GM18498 (cell line): ENCODE data around the gene SLC35A2.
A peak's percentile ranks its signal among the peaks of the same experiment; 100 is the strongest.

Source experiments
- ATAC-seq: cut with Tn5 transposase; IDR thresholded peaks from one replicate; pipeline ENCODE4 v1.9.1; 2021; ENCODE audit warnings: mild to moderate bottlenecking, moderate library complexity; ENCODE audit not compliant: unreplicated experiment

Gene SLC35A2

DNA sequence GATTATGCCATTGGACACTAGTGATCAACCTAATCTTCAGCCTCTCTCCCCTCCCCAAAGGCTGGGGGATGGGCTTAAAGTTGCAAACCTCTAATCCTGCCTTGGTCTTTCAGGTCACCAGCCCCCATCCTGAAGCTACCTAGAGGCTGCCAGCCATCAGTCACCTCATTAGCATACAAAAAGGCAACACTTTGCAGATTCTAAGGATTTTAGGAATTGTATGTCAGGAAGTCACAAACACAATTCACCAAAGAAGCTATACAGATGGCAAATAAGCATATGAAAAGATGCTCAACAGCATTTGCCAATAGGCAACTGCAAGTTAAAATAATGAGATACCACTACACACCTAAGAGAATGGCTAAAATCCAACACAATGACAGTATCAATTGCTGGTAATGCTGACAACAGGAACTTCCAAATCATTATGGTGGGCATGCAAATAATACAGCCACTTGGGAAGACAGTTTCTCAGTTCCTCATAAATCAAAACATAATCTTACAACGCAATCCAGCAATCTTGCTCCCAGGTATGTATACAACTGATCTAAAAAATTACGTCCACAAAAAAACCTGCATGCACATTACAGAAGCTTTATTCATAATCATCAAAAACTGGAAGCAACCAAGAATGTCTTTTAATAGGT is 16.4 kb upstream of the SLC35A2 start:
- no peak for ATAC-seq

DNA sequence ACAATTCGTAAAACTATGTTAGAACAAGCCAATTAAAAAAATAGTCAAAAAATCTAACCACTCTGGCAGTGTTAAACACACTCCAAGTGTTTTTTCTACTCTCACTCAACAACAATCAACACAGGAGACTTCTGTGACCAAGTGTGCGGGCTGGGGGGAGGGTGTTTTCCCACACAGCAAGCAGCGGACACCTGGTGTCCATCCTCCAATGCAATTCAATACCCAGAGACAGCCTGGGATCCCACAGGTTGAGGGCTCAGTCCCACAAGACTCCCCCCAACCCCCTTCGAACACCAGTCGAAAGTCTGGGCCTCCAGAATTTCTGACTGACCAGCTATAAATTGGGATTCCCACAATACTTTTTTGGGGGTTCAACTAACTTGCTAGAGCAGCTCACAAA is 15.7 kb upstream of the SLC35A2 start:
- ATAC-seq: no peak

DNA sequence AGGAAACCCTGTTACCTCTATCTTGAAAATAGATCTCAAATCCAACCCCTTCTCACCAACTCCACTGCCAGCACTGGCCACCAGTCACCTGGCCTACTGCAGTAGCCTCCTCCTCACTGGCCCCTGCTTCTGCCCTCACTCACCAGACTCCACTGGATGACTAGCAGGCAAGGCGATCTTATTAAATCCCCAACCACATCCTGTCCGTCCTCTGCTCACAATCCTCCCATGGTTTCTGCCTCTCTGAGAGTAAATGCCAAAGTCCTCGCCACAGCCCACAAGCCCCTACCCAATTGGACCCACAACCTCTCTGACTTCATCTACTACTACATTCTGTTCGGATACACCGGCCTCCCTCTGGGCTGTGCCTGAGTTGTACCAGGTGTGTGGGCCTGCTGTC is 12.8 kb upstream of the SLC35A2 start:
- no peak for ATAC-seq

DNA sequence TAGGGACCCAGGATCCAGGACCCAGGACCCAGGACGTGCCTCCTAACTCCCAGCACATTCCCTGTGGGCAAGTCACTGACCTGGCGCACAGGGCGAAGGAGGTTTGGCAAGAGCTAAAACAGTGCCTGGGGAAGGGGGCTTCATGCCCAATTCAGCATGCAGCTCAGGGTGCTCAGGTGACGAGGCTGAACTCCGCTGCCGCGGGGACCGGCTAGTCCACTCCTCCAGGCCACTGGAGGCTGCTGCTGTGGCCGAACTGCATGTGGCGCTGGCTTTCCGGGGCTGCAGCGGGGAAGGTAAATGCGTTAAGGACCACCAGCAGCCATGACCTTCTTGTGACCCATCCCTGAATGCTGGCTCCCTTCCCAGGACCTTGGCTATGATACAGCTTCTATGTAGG is 12.3 kb upstream of the SLC35A2 start:
- ATAC-seq: no peak

GRCh38 chrX:48920718-48921104 is 9.3 kb upstream of the SLC35A2 start:
- no peak for ATAC-seq

DNA sequence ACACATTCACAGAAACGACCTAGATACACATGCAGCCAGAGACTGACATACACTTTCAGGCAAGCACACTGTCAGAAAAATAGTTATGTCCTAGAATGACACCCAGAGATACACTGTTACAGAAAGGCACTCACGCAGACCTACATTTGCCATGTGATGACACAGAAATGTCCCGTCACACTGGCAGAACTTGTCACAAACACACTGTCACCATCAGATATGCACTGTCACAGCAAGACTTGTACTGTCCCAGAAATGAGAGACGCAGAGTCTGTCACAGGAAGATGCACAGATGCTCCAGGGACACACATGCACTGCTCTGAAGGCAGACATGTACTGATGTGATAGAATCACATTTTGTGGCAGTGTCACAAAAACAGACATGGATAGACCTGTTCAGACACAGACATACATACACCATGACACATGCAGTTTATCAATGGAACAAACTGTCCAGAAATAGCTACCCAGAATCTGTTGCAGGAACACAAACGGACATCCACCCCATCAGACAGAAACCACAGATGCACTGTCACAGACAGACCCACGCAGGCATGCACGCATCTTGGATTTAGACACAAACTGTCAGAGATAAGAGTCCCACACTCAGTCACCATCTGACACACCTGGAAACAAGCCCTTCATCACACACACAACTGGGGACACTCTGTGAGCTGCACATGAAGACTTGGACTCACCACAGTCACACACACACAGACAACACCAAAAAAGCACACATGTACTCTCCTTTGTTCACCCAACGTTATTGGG is 8.7 kb upstream of the SLC35A2 start:
- ATAC-seq: no peak

- peak; percentile 24 for ATAC-seq
These were observed 8.0 kb upstream of the SLC35A2 start for GRCh38 chrX:48919360-48919841.

DNA sequence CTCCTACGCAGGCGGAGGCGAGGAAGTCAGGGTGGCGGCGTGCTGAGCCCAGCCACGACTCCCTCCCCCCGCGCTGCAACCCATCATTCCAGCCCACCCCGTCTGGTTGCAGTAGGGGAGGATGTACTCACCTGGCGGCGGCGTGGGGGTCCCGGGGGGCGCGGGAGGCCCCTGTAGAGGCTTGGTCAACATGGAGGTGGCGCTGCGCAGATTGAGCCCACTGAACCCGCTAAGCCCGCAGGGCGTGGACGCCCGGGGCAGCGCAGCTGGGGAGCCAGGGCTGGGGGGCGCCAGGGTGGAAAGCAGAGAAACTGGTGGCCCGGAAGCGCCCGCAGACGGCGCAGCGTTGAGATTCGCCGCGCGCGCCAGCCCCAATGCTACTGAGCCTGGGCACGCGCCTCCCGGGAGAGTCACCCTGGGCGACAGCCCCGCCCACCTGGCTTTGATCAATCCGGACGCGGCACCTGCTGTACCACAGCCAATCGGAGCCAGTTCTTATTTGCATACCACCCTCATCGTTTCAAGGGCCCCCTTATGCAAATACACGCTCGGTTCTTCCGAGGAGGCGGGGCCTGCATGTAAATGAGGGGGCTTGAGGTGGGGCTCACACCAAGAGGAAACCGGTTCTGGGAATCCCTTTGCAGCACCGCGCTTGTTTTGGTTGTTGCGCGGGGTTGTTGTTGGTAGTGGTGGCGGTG is 7.3 kb upstream of the SLC35A2 start, which contains the start of gene PIM2:
PIM2 (minus strand) TSS at position 382 of the 698 bp plus-strand sequence; CDS start at position 192, 190 bp downstream.
- ATAC-seq: peak; percentile 80

DNA sequence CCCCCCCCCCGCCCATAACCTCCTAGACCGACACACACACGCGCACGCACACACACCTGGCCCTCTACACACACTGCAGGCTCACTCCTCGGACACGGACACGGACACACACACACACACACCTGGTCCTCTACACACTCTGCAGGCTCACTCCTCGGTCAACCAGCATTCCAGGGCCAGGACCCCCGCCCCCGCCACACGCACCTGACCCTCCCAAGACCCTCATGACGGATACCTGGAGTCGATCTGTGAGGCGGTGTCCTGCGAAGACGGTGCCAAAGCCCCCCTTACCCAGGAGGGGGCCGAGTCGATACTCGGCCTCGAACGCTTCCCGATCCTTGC is 6.8 kb upstream of the SLC35A2 start:
- ATAC-seq: no peak

DNA sequence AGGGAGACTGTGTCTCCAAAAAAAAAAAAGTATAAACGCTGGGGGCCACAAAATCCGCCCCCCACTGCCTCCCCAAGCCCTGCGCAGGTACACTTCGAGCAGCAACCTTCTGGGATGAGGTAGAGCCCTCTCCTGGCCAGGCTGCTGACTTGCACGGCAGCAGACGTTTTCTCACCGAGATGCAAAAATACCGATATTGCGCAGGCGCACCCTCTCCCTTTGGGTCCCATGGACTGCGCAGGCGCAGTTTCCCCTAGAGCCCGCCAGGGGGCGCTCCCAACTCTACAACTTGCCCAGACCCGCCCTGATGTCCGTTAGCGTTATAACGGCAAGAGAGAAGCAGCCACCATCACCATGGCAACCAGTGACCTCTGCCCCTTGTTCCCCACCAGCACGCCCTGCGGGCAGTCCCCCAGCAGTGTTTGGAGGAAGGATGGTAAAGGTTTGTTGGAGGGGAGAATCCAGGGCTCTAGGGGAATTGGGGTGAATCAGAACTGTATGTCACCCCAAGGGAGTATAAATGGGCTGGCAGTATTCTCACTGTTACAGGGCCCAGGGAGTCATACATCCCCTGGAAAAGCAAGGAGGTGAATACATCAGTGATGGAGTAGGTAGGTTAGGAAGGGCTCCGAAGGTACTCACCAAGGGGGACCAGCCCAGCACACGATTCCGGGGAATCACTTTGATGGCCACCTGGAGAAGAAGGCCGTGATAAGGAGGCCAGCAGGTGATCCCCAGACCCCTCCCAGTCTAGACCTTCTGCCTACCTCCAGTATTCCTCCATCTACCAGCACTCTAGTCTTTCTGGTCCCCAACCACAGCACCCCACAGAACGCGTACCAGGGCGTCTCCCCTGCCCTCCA is 5.9 kb upstream of the SLC35A2 start:
- peak; percentile 40 for ATAC-seq

DNA sequence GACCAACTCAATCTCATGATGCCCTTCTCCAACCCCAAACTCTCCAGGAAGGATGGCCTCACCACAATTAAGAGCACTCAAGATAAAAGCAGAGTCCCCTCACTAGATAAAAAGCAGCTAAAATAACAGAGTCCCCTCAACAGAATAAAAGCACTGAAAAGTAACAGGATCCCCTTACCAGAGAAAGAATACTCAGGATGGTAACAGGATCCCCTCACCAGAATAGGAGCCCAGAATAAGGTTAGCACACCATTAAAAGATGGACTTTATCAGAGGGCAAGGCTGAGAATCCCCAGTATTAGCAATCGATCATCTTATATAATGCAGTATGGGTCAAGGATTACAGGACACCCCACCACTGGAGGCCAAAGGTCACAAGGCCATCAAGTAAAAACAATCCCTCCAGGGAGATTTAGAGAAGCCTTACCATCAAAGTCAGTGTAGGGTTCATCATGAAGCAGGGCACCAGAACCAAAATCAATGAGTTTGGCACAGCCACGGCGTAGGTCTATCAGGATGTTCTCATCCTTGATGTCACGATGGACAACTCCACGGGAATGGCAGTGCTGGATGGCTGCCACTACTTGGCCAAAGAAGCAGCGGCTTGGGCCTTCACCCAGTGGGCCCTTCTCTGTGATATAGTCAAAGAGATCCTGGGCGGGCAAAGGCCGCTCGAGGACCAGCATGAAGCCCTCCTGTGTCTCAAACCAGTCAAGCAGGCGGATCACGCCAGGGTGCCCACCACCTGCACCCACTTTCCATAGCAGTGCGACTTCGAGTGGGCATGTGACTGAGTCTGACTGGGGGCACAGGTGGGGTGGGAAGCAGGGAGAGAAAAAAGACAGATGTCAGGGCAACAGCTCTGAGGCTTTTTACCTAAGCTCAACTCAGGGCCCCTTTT is 3.4 kb upstream of the SLC35A2 start:
- no peak for ATAC-seq

DNA sequence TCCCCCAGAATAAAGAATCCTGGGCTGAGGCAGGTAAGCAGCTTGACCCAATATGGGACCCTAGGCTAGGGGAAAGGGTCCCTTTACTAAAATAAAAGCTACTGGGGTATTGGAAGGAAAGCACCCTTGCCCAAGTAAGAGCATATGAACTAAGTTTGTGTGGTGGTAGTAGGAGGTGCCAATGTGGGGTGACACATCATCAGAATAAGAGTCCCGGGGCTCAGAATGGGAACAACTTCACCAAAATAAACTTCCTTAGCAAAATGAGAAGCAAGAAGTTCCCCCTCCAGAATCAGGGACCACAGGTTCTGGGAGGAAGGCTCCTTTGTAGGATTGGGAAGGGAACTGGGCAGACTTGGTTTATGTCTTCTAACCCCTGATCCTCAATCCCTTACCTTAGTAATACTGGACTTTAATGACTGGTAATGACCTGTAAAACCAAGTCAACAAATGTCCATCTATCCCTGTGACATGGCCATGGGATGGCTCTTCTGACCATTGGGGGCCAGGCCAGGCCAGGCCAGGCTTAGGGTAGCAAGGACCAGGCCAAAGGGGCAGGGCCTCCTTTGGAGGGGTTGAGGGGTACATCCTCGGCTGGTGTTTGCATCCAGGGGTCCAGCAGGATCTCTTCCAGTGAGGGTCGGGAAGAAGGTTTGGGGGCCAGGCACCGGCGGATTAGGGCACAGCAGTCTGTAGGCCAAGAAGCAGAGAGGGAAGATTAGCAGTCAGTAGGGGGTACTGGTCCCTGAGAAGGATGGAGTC is 2.3 kb upstream of the SLC35A2 start:
- no peak for ATAC-seq

DNA sequence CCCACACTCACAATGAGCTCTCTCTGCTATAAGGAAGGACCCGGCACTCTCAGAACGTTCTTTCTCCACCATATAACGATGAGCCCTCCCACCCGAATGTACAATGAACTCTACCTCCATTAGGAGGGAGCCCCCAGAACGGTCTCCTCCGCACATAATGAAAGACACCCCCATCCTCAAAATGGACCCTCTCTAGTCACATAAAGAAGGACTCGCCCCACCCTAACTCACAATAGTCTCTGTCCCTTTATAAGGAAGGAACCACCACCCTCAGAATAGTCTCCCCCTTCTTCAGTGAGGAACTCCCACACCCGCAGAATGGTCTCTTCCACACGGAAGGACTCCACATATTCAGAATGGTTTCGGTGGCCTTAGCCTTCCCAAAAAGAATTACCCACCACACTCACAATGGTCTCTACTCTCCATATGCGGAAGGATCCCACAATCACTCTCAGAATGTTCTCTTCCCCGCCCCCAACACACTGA is 477 bp downstream of the SLC35A2 start:
- ATAC-seq: peak; percentile 1

DNA sequence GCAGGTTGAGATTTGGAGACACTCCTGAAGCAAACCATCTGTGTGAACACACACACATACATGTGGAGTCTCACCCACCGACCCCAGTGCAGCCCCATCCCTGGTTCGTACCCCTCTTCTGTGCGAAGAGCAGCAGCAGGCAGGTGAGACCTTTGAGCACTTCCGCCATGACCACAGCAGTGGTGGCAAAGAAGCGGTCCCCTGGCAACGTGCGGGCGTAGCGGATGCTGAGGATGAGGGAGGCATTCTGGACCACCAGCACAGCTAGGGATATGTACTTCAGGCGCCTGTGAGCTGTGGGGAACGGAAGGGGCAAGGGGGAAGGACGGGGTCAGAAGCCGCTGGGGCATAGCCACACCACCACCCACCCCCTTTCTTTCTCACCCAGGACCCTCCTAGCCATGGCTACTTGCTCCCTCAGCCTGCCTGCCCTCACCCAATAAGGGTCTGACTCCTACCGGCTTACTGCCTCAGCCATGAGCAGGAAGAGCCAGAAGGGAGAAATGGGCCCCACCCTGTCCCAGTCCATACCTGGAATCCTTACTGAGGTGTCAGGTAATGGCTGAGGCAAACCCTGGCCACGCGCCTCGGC is 1.6 kb downstream of the SLC35A2 start:
- ATAC-seq: no peak

DNA sequence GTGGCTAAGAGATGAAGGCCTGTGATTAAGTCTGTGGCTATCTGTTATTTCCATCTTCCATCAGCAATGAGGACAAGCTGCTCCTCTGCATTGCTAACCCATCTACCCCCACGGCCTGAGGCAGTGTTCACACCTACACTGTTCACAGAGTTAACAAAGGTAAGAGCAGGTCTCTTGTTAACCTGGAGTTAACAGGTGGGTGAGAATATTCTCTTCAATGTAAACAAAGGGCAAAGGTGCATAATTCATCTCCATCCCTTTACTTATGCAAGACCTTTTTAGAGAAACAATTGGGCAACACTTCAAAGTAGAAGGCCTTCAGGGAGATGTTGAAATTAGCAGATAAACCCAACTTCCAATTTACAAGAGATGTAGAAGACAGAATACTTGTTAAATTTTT is 2.8 kb downstream of the SLC35A2 start:
- no peak for ATAC-seq

DNA sequence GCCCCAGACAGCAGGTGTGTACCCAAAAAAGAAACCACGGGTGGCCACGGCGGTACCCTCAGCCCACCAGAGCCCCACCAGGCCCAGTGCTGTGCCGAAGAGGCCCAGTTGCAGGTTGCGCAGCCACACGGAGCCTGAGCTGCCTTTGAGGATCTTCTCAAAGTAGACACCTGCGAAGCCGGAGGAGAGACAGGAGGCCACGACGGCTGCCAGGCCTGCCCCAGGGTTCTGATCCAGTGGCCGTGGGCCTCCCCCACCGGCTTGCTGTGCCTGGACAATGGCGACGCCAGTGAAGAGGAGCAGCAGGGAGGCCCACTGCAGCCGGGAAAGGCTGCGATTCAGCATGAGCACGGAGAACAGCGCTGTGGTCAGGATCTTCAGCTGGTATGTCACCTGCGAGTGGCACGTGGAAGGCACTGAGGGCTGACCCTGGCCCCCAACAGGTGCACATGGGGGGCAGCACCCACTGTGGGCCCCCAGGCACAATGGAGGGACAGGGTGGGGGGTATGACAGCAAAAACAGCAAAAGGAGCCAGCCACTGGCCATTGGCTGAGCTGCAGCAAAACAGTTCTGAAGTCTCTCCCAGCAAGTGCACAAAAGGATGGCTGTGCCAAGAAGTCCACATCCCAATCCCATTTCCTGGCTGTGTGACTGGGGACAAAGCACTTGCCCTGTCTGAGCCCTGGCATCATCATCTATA is 6.2 kb downstream of the SLC35A2 start:
- no peak for ATAC-seq

DNA sequence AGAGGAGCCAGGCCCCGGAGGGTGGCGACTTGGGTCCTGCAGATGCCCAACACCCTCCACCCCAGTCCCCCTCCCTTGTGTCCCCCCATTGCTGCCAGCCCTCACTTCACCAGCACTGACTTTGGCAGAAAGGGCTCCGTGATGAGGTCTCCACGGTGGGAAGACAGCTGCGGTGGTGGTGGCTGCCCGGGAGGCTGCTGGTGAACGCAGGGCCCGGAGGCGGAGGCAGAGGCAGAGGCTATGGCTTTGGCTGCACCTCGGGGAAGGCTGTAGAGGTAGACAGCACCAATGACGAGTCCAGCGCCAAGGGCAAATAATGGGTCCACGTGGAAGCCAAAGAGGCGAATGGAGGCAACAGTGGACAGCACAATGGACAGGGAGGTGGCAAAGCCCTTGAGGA is 6.8 kb downstream of the SLC35A2 start:
- no peak for ATAC-seq

- no peak for ATAC-seq
These were observed 7.3 kb downstream of the SLC35A2 start for GRCh38 chrX:48904180-48904579.
